Neural progenitor cell (in vitro differentiated cells): Measurements from ENCODE around the gene METTL21A.

Source experiments
- EZH2 ChIP-seq: fragments of 200-600 bp; sonication (generic); IDR thresholded peaks from 2 replicates; pipeline ENCODE4 v1.6.1; 2017; ENCODE audit warnings: antibody characterized with exemption, mild to moderate bottlenecking, moderate library complexity
- EZH2phosphoT487 ChIP-seq: fragments of 200-600 bp; sonication (generic); IDR thresholded peaks from 2 replicates; pipeline ENCODE4 v1.6.1; 2017; ENCODE audit warnings: antibody characterized with exemption
- TF ChIP-seq, protein P1 (sequence below): fragments of 200-600 bp; sonication (generic); IDR thresholded peaks from 2 replicates; pipeline ENCODE4 v1.5.1; 2017; ENCODE audit warnings: antibody characterized with exemption, mild to moderate bottlenecking

DNA sequence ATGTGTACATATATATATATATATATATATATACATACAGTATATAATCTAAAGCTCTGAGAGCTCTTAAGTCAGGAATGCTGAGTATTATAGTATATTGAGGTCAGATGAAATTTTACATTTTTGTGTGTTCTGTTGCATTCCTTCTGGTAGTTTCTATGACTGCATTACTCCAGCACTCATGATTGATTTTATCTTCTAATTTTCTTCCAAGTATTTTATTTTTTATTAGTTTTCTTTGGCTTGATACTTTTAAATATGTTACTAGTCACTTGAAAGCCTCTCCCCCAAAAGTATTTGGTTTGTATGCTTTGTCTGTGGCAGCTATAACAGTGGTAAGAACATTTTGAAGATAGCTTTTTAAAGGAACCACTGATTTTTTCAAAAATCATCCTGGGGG, 25.0 kb downstream of the METTL21A start:
- TF ChIP-seq, protein P1, sequence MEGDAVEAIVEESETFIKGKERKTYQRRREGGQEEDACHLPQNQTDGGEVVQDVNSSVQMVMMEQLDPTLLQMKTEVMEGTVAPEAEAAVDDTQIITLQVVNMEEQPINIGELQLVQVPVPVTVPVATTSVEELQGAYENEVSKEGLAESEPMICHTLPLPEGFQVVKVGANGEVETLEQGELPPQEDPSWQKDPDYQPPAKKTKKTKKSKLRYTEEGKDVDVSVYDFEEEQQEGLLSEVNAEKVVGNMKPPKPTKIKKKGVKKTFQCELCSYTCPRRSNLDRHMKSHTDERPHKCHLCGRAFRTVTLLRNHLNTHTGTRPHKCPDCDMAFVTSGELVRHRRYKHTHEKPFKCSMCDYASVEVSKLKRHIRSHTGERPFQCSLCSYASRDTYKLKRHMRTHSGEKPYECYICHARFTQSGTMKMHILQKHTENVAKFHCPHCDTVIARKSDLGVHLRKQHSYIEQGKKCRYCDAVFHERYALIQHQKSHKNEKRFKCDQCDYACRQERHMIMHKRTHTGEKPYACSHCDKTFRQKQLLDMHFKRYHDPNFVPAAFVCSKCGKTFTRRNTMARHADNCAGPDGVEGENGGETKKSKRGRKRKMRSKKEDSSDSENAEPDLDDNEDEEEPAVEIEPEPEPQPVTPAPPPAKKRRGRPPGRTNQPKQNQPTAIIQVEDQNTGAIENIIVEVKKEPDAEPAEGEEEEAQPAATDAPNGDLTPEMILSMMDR, result no peak
- TF ChIP-seq EZH2phosphoT487 (no peak), EZH2 (no peak)
